Effector memory CD4-positive, alpha-beta T cell (primary cell): Measurements from ENCODE around the gene WDR7.

ENCODE experiments used
- DNase-seq, 3 donors: peaks; one replicate each; pipeline ENCODE4 v3.0.0-alpha.2; 2020
- H3K27ac ChIP-seq: 2 replicates; pipeline ENCODE4 v1.7.0; 2013; ENCODE audit warnings: mild to moderate bottlenecking, low read length, moderate library complexity; ENCODE audit not compliant: insufficient read depth, poor library complexity, severe bottlenecking
- H3K27me3 ChIP-seq: replicated peaks from 2 replicates; pipeline ENCODE4 v1.7.0; 2013; ENCODE audit warnings: mild to moderate bottlenecking, low read length; ENCODE audit not compliant: insufficient read depth, control insufficient read depth, poor library complexity, severe bottlenecking
- H3K36me3 ChIP-seq: 2 replicates; pipeline ENCODE4 v1.7.0; 2013; ENCODE audit warnings: mild to moderate bottlenecking, low read length, moderate library complexity; ENCODE audit not compliant: control insufficient read depth, insufficient read depth
- H3K4me1 ChIP-seq: 2 replicates; pipeline ENCODE4 v1.7.0; 2013; ENCODE audit warnings: low read length, mild to moderate bottlenecking; ENCODE audit not compliant: control insufficient read depth, insufficient read depth, poor library complexity, severe bottlenecking
- H3K4me3 ChIP-seq: 2 replicates; pipeline ENCODE4 v1.7.0; 2013; ENCODE audit warnings: low read length, low read depth, mild to moderate bottlenecking; ENCODE audit not compliant: insufficient read depth, poor library complexity, severe bottlenecking
- H3K9me3 ChIP-seq: 2 replicates; pipeline ENCODE4 v1.7.0; 2013; ENCODE audit warnings: mild to moderate bottlenecking, low read length, moderate library complexity; ENCODE audit not compliant: control insufficient read depth

The WDR7 gene

DNA sequence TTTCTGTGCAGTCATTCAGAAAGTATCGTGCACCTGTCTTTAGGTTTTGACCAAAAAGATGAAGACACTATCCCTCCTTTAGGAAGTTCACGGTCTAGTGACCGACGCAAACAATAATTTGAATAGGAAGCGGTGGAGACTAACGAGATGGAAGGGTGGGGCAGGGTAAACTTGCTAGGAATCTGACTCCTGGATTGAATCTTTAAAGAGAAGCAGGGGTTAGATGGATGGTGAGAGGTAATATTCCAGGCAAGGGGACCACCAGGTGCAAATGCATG, 12.1 kb upstream of the WDR7 start:
- Histone ChIP-seq H3K9me3 (no peaks in the 10 kb centered on the region), H3K27ac (peak overlapping the region; percentile 74), H3K4me1 (peaks cover 6% of the 10 kb centered on the region), H3K4me3 (peak overlapping the region; percentile 91), H3K36me3 (no peaks in the 10 kb centered on the region), H3K27me3 (no peaks in the 10 kb centered on the region)
- no peak for DNase-seq

DNA sequence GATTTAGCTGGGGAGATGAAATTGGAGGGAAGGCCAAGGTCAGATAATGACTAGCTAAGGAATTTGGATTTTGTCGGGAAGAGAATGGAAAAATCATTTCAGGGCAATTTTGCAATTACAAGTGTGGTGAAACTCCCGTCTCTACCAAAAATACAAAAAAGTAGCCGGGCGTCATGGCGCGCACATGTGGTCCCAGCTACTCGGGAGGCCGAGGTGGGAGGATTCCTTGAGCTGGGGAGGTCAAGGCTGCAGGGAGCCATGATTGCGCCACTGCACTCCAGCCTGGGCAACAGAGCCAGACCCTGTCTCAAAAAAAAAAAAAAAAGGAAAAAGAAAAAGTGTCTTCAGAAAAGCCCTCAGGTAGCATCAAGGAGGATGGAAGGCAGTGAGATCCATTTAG, 11.6 kb upstream of the WDR7 start:
- no peaks in the 10 kb centered on the region for H3K36me3 ChIP-seq
- peaks cover 6% of the 10 kb centered on the region for H3K4me1 ChIP-seq
- no peak overlapping the region for H3K27ac ChIP-seq
- H3K4me3 ChIP-seq = no peak overlapping the region
- H3K9me3 ChIP-seq = no peaks in the 10 kb centered on the region
- H3K27me3 ChIP-seq = no peaks in the 10 kb centered on the region
- no peak for DNase-seq

DNA sequence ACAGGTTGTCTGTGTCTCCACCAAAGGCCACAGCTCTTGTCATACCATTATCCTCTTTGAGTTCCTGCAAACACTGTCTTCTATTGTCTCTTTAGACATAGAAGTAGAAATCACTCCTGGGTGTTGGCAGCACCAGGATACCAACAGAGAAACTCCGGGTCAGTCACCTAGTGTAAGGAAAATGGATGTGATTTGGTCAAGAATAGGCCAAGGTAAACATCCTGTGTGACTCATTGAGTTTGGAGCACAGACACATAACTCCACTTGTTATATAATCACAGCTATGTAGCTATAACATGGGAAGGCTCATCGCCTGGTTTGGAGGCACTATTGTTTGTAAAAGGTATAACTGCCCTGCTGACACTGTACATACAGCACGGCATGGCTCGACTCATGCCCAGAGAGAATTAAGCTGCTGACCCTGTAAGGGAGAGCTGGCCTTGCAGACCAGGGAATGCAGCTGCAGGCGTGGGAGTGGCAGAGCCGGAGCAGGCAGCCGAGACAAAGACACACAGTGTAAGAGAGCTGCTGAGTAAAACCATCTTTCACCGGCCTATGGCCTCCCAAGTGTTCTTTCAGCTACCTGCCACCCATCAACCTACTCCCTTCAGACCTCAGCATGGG, 9.3 kb upstream of the WDR7 start:
- peaks cover 3% of the 10 kb centered on the region for H3K4me1 ChIP-seq
- no peak overlapping the region for H3K27ac ChIP-seq
- H3K27me3 ChIP-seq = no peaks in the 10 kb centered on the region
- H3K4me3 ChIP-seq = no peak overlapping the region
- no peaks in the 10 kb centered on the region for H3K9me3 ChIP-seq
- no peaks in the 10 kb centered on the region for H3K36me3 ChIP-seq
- no peak for DNase-seq

- no peak overlapping the region for H3K27ac ChIP-seq
- DNase-seq = no peak
- no peaks in the 10 kb centered on the region for H3K27me3 ChIP-seq
- no peaks in the 10 kb centered on the region for H3K9me3 ChIP-seq
- H3K4me1 ChIP-seq = no peaks in the 10 kb centered on the region
- no peak overlapping the region for H3K4me3 ChIP-seq
- no peaks in the 10 kb centered on the region for H3K36me3 ChIP-seq
Observed at GRCh38 chr18:56643381-56643780, 7.8 kb upstream of the WDR7 start.

- DNase-seq = no peak
- peaks cover under 1% of the 10 kb centered on the region for H3K4me1 ChIP-seq
- H3K9me3 ChIP-seq = no peaks in the 10 kb centered on the region
- H3K27me3 ChIP-seq = no peaks in the 10 kb centered on the region
- H3K36me3 ChIP-seq = no peaks in the 10 kb centered on the region
- H3K4me3 ChIP-seq = no peak overlapping the region
- H3K27ac ChIP-seq = no peak overlapping the region
Observed at GRCh38 chr18:56645415-56646016, 5.6 kb upstream of the WDR7 start.

- peak in 1 of 3 donors; percentile 23 for DNase-seq
- Histone ChIP-seq H3K27ac (no peak overlapping the region), H3K4me1 (peaks cover 7% of the 10 kb centered on the region), H3K9me3 (no peaks in the 10 kb centered on the region), H3K36me3 (no peaks in the 10 kb centered on the region), H3K4me3 (no peak overlapping the region), H3K27me3 (no peaks in the 10 kb centered on the region)
Observed at GRCh38 chr18:56647071-56647470, 4.1 kb upstream of the WDR7 start.

GRCh38 chr18:56647951-56648893, 2.9 kb upstream of the WDR7 start:
- DNase-seq = no peak
- Histone ChIP-seq H3K36me3 (no peaks in the 10 kb centered on the region), H3K27ac (no peak overlapping the region), H3K9me3 (no peaks in the 10 kb centered on the region), H3K27me3 (no peaks in the 10 kb centered on the region), H3K4me1 (peaks cover 16% of the 10 kb centered on the region), H3K4me3 (no peak overlapping the region)

GRCh38 chr18:56649996-56650395, 1.2 kb upstream of the WDR7 start:
- Histone ChIP-seq H3K4me1 (peaks cover 16% of the 10 kb centered on the region), H3K4me3 (no peak overlapping the region), H3K27me3 (no peaks in the 10 kb centered on the region), H3K9me3 (no peaks in the 10 kb centered on the region), H3K36me3 (no peaks in the 10 kb centered on the region), H3K27ac (no peak overlapping the region)
- DNase-seq = no peak

- H3K36me3 ChIP-seq = no peaks in the 10 kb centered on the region
- H3K9me3 ChIP-seq = no peaks in the 10 kb centered on the region
- DNase-seq = no peak
- peak overlapping the region; percentile 83 for H3K27ac ChIP-seq
- no peaks in the 10 kb centered on the region for H3K27me3 ChIP-seq
- peaks cover 16% of the 10 kb centered on the region for H3K4me1 ChIP-seq
- H3K4me3 ChIP-seq = peak overlapping the region; percentile 65
Observed at GRCh38 chr18:56651771-56652092, 573 bp downstream of the WDR7 start.

DNA sequence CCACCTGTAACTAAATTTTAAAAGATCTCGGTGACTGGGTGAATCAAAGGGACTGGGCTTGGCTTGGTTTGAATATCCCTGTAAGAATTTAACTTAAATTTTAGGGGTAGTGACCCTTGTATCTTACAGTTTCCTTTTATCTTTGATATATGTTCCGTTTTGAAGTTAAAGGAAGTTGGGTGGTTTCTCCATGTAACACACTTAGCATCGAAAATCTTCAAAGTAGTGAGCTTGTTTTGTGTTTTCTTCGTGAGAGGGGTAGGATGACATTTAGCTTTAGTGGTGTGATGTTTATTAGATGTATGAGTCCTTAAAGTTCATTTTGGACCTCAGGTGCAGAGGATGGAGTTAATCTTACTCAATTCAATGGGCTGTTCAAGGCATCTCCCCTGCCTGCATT, 1.6 kb downstream of the WDR7 start:
- H3K27ac ChIP-seq = no peak overlapping the region
- peak overlapping the region; percentile 65 for H3K4me3 ChIP-seq
- no peak for DNase-seq

More for the DNA sequence above, 1.6 kb downstream of the WDR7 start:
- no peaks in the 10 kb centered on the region for H3K9me3 ChIP-seq
- peaks cover 16% of the 10 kb centered on the region for H3K4me1 ChIP-seq
- no peaks in the 10 kb centered on the region for H3K36me3 ChIP-seq
- H3K27me3 ChIP-seq = no peaks in the 10 kb centered on the region
